Kasumi-1 (cell line): ENCODE measurements around the gene RBM5.
"Not testable (repeated sequence)": the region's sequence is repeated elsewhere in the genome, so short reads cannot be mapped to it uniquely, and the experiment has no call there.

Experiments used
- DNase-seq, 2 experiments: peaks; one replicate each; lab custom pipeline; 2025; lab: John Stamatoyannopoulos, UW

The RBM5 gene

GRCh38 chr3:50088725-50089608, at the start of gene RBM5:
Gene RBM5 (plus strand): TSS chr3:50088919. CDS start chr3:50090435, 1,516 bp downstream.
- peak; percentile 93 to 94 for DNase-seq

GRCh38 chr3:50044976-50045375, 43.7 kb upstream of the RBM5 start:
- DNase-seq = no peak

GRCh38 chr3:50047426-50047825, 41.3 kb upstream of the RBM5 start:
- no peak for DNase-seq

GRCh38 chr3:50050361-50050760, 38.4 kb upstream of the RBM5 start:
- no peak for DNase-seq

GRCh38 chr3:50057756-50058155, 31.0 kb upstream of the RBM5 start:
- no peak for DNase-seq

- DNase-seq = no peak
Measured at GRCh38 chr3:50068134-50068533, 20.6 kb upstream of the RBM5 start.

- no peak for DNase-seq
Measured at GRCh38 chr3:50078091-50078490, 10.6 kb upstream of the RBM5 start.

GRCh38 chr3:50078622-50079021, 10.1 kb upstream of the RBM5 start:
- no peak for DNase-seq

GRCh38 chr3:50084951-50085350, 3.8 kb upstream of the RBM5 start:
- not testable (repeated sequence) for DNase-seq

GRCh38 chr3:50089609-50089945, 858 bp downstream of the RBM5 start:
- DNase-seq = no peak

- DNase-seq = no peak
Measured at GRCh38 chr3:50090984-50091383, 2.3 kb downstream of the RBM5 start.

GRCh38 chr3:50095352-50095998, 6.8 kb downstream of the RBM5 start:
- no peak for DNase-seq

GRCh38 chr3:50100386-50100785, 11.7 kb downstream of the RBM5 start:
- DNase-seq = no peak

- DNase-seq = no peak
Measured at GRCh38 chr3:50100956-50101845, 12.5 kb downstream of the RBM5 start.

GRCh38 chr3:50102558-50102957, 13.8 kb downstream of the RBM5 start:
- no peak for DNase-seq

- DNase-seq = no peak
Measured at GRCh38 chr3:50111757-50112156, 23.0 kb downstream of the RBM5 start.

- no peak for DNase-seq
Measured at GRCh38 chr3:50112462-50112861, 23.7 kb downstream of the RBM5 start.

GRCh38 chr3:50117120-50117519, 28.4 kb downstream of the RBM5 start:
- DNase-seq = no peak

- DNase-seq = no peak
Measured at GRCh38 chr3:50118237-50118636, 29.5 kb downstream of the RBM5 start.

- DNase-seq = no peak
Measured at GRCh38 chr3:50119786-50120185, 31.1 kb downstream of the RBM5 start.

GRCh38 chr3:50120364-50121071, 31.8 kb downstream of the RBM5 start:
- no peak for DNase-seq
